Esophagus muscularis mucosa (tissue), 3 donors: ENCODE data around the gene CD164.

Experiments used
- CTCF ChIP-seq, 3 experiments: fragments of 200-600 bp in 2 of 3; fragments of 450-650 bp in 1 of 3; sonication (generic) in 2 of 3; IDR thresholded peaks; one replicate each; pipeline ENCODE4 v1.5.1; 2017 to 2019; ENCODE audit warnings: antibody characterized with exemption in 3 of 3, mild to moderate bottlenecking in 2 of 3, moderate library complexity in 1 of 3
- POLR2A ChIP-seq: fragments of 450-650 bp; IDR thresholded peaks from one replicate; pipeline ENCODE4 v1.6.1; 2017; ENCODE audit warnings: antibody characterized with exemption, moderate library complexity, mild to moderate bottlenecking, low read depth
- POLR2AphosphoS5 ChIP-seq, 2 donors: sonication (generic); formaldehyde crosslinking; IDR thresholded peaks; one replicate each; pipeline ENCODE4 v1.6.1; 2017; ENCODE audit warnings: antibody characterized with exemption in 2 of 2

GRCh38 chr6:109420751-109421150, 38.5 kb upstream of the CD164 start:
- TF ChIP-seq POLR2AphosphoS5 (IDR thresholded peaks at IDR 0.05) (no peak), CTCF (IDR thresholded peaks at IDR 0.05) (no peak), POLR2A (no peak)
